GM12892 (cell line): ENCODE data around the gene EYS.

Experiments
- POLR2A ChIP-seq: IDR thresholded peaks from 2 replicates; pipeline ENCODE4 v1.6.1; 2011; ENCODE audit warnings: low read depth, low read length, control low read depth
- POLR2AphosphoS5 ChIP-seq: IDR thresholded peaks from 2 replicates; pipeline ENCODE4 v1.6.1; 2011; ENCODE audit warnings: low read depth, low read length, control low read depth

DNA sequence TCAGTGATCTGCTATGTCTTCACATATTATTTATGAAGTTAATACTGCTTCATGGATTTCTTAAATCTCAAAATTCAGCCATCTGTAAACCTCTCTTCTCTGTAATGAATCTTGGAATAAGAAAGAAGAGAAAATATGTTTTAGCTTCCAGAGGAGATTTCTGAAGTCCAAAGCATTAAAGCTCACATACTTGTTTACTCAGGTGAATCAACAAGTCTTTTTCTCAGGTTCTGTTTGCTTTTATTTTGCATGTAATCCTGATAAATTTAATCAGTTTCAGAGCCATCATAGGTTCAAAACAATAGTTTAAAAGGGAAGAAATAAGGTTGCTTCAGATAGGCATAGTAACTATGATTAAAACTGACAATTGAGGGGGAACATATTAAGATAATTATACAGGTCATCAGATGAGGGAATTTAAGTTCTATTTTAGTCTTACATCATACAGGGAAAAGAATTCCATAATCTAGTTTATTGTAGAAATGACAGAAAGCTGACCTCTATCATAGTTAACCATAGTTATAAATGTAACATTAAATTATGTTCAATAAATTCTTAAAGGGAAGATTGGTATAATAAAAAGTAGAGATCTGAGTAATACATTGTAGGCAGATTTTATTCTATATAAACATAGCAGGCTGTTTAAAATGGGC is 716.2 kb downstream of the EYS start:
- TF ChIP-seq POLR2A (no peak), POLR2AphosphoS5 (no peak)
